ENCODE measurements around the gene CPT1A. TPM values are rescaled to one million over a fixed set of nuclear protein-coding genes. Genes with fewer than 3 reads are reported as not detected.

Gene CPT1A
- total RNA-seq, 1 donor from 2014 or later = 11.5 TPM

- Histone ChIP-seq H3K27ac (ENCODE audit: low read depth, low read length) (no peak overlapping the region), H3K27me3 (ENCODE audit: control insufficient read depth in 3 of 3, insufficient read depth in 3 of 3, low read length in 3 of 3) (no peaks in the 10 kb centered on the region), H3K9me3 (ENCODE audit: control insufficient read depth in 3 of 3, low read length in 3 of 3) (no peaks in the 10 kb centered on the region), H3K36me3 (ENCODE audit: control insufficient read depth in 3 of 3, insufficient read depth in 3 of 3, low read length in 3 of 3) (peaks cover 0 to 3% (median 0%) of the 10 kb centered on the region in 3 donors), H3K4me3 (ENCODE audit: low read length in 3 of 3) (no peak overlapping the region), H3K4me1 (ENCODE audit: control insufficient read depth in 3 of 3, insufficient read depth in 3 of 3, low read length in 3 of 3) (peaks cover 55 to 74% (median 61%) of the 10 kb centered on the region in 3 donors), H3K9ac (ENCODE audit: low read depth in 1 of 3, low read length in 3 of 3) (peak overlapping the region in 1 of 3 donors; percentile 33)
Measured at GRCh38 chr11:68835328-68835727, 6.4 kb downstream of the CPT1A start.

- Histone ChIP-seq H3K4me3 (ENCODE audit: low read length in 3 of 3) (no peak overlapping the region), H3K9me3 (ENCODE audit: control insufficient read depth in 3 of 3, low read length in 3 of 3) (no peaks in the 10 kb centered on the region), H3K27ac (ENCODE audit: low read depth, low read length) (no peak overlapping the region), H3K4me1 (ENCODE audit: control insufficient read depth in 3 of 3, insufficient read depth in 3 of 3, low read length in 3 of 3) (peaks cover 47 to 66% (median 50%) of the 10 kb centered on the region in 3 donors), H3K9ac (ENCODE audit: low read depth in 1 of 3, low read length in 3 of 3) (peak overlapping the region in 1 of 3 donors; percentile 25), H3K36me3 (ENCODE audit: control insufficient read depth in 3 of 3, insufficient read depth in 3 of 3, low read length in 3 of 3) (peaks cover 0 to 6% (median 0%) of the 10 kb centered on the region in 3 donors), H3K27me3 (ENCODE audit: control insufficient read depth in 3 of 3, insufficient read depth in 3 of 3, low read length in 3 of 3) (no peaks in the 10 kb centered on the region)
Measured at GRCh38 chr11:68832476-68833181, 9.1 kb downstream of the CPT1A start.

DNA sequence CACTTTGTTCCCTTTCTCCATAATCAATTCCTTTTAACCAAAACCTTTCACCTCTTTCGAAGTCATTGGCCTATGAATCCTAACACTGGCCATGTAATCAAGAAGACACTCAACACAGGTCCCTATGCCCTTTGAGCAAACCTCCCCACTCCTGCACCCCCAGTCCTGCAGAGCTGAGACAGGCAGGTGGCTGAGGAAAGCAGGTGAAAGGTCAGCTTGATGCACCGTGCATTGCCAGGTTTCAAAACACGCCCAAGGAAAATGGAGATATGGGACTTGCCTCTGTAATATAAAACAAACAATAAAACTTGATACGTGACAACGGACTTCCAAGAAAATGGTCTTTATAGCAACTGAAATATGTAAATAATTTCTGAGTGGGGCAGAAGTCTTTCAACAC is 10.6 kb downstream of the CPT1A start:
- no peaks in the 10 kb centered on the region for H3K9me3 ChIP-seq (ENCODE audit: control insufficient read depth in 3 of 3, low read length in 3 of 3)
- H3K9ac ChIP-seq (ENCODE audit: low read depth in 1 of 3, low read length in 3 of 3) = no peak overlapping the region
- H3K4me1 ChIP-seq (ENCODE audit: control insufficient read depth in 3 of 3, insufficient read depth in 3 of 3, low read length in 3 of 3) = peaks cover 42 to 54% (median 42%) of the 10 kb centered on the region in 3 donors
- no peak overlapping the region for H3K4me3 ChIP-seq (ENCODE audit: low read length in 3 of 3)
- peaks cover 0 to 6% (median 0%) of the 10 kb centered on the region in 3 donors for H3K36me3 ChIP-seq (ENCODE audit: control insufficient read depth in 3 of 3, insufficient read depth in 3 of 3, low read length in 3 of 3)
- no peak overlapping the region for H3K27ac ChIP-seq (ENCODE audit: low read depth, low read length)
- H3K27me3 ChIP-seq (ENCODE audit: control insufficient read depth in 3 of 3, insufficient read depth in 3 of 3, low read length in 3 of 3) = no peaks in the 10 kb centered on the region

DNA sequence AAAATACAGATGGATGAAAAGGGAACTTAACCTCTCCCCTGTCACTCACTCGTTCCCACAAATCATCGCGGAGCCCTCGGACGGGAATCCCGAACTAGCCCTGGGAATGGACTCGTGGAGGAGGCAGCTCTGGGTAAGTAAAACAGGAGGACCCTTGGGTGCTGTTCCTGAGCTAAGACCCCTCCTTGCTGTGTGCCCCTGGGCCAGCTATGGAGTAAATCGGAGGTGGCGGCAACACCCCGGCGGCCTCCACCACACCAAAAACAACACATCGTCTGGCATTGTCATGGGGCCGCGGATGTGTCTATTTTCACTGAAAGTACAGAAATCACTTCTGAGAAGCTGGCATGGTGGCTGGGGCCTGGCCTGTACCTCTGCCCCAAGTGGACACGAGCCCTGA is 12.1 kb downstream of the CPT1A start:
- H3K9ac ChIP-seq (ENCODE audit: low read depth in 1 of 3, low read length in 3 of 3) = no peak overlapping the region
- peaks cover 0 to 6% (median 0%) of the 10 kb centered on the region in 3 donors for H3K36me3 ChIP-seq (ENCODE audit: control insufficient read depth in 3 of 3, insufficient read depth in 3 of 3, low read length in 3 of 3)
- H3K27me3 ChIP-seq (ENCODE audit: control insufficient read depth in 3 of 3, insufficient read depth in 3 of 3, low read length in 3 of 3) = no peaks in the 10 kb centered on the region
- peaks cover 36 to 44% (median 36%) of the 10 kb centered on the region in 3 donors for H3K4me1 ChIP-seq (ENCODE audit: control insufficient read depth in 3 of 3, insufficient read depth in 3 of 3, low read length in 3 of 3)
- no peak overlapping the region for H3K4me3 ChIP-seq (ENCODE audit: low read length in 3 of 3)
- no peak overlapping the region for H3K27ac ChIP-seq (ENCODE audit: low read depth, low read length)
- no peaks in the 10 kb centered on the region for H3K9me3 ChIP-seq (ENCODE audit: control insufficient read depth in 3 of 3, low read length in 3 of 3)

GRCh38 chr11:68828957-68829356 is 12.8 kb downstream of the CPT1A start:
- H3K9me3 ChIP-seq (ENCODE audit: control insufficient read depth in 3 of 3, low read length in 3 of 3) = no peaks in the 10 kb centered on the region
- peak overlapping the region in 1 of 3 donors; percentile 33 for H3K9ac ChIP-seq (ENCODE audit: low read depth in 1 of 3, low read length in 3 of 3)
- H3K27ac ChIP-seq (ENCODE audit: low read depth, low read length) = no peak overlapping the region
- no peak overlapping the region for H3K4me3 ChIP-seq (ENCODE audit: low read length in 3 of 3)
- no peaks in the 10 kb centered on the region for H3K27me3 ChIP-seq (ENCODE audit: control insufficient read depth in 3 of 3, insufficient read depth in 3 of 3, low read length in 3 of 3)
- peaks cover 0 to 6% (median 0%) of the 10 kb centered on the region in 3 donors for H3K36me3 ChIP-seq (ENCODE audit: control insufficient read depth in 3 of 3, insufficient read depth in 3 of 3, low read length in 3 of 3)
- peaks cover 36 to 44% (median 36%) of the 10 kb centered on the region in 3 donors for H3K4me1 ChIP-seq (ENCODE audit: control insufficient read depth in 3 of 3, insufficient read depth in 3 of 3, low read length in 3 of 3)

DNA sequence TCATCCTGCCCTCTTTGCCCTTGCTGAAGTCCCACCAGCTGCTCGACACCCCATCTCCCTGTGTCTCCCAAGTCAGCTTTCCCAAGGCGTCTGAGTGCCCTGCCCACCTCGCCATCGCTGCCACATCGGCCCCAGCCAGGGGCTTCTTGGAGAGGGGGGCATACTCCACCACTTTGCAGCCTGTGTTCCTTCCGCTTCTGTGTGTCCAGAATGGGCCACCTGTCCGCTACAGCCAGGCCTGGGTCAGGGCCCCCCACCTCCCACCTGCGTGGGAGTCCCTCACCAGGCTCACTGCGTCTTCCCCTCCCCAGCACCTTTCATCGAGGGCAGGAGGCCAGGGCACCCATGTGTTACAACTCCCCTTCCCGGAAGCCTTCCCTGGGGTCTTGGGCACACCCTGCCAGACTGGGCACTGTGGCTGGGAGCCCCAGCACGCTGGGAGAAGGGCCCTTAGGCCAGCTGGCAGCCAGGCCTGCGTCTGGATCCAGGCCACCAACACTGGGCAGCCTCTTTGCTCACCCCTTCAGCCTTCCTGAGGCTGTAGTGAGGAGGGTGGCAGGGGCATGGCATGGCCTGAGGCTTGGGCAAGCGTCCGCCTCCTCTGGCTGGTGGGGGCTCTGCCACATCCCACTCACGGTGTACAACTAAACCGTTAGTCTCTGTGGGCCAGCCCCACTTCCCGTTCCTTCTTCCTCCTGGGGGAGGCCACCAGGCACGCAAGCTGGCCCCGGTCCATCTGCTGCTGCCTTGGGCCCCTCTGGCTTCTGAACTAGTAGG is 13.4 kb downstream of the CPT1A start:
- Histone ChIP-seq H3K4me3 (ENCODE audit: low read length in 3 of 3) (no peak overlapping the region), H3K9ac (ENCODE audit: low read depth in 1 of 3, low read length in 3 of 3) (peak overlapping the region in 1 of 3 donors; percentile 33), H3K27me3 (ENCODE audit: control insufficient read depth in 3 of 3, insufficient read depth in 3 of 3, low read length in 3 of 3) (no peaks in the 10 kb centered on the region), H3K36me3 (ENCODE audit: control insufficient read depth in 3 of 3, insufficient read depth in 3 of 3, low read length in 3 of 3) (peaks cover 0 to 6% (median 0%) of the 10 kb centered on the region in 3 donors), H3K27ac (ENCODE audit: low read depth, low read length) (no peak overlapping the region), H3K4me1 (ENCODE audit: control insufficient read depth in 3 of 3, insufficient read depth in 3 of 3, low read length in 3 of 3) (peaks cover 36 to 44% (median 36%) of the 10 kb centered on the region in 3 donors), H3K9me3 (ENCODE audit: control insufficient read depth in 3 of 3, low read length in 3 of 3) (no peaks in the 10 kb centered on the region)

- H3K9me3 ChIP-seq (ENCODE audit: control insufficient read depth in 3 of 3, low read length in 3 of 3) = no peaks in the 10 kb centered on the region
- H3K36me3 ChIP-seq (ENCODE audit: control insufficient read depth in 3 of 3, insufficient read depth in 3 of 3, low read length in 3 of 3) = peaks cover 0 to 6% (median 0%) of the 10 kb centered on the region in 3 donors
- no peak overlapping the region for H3K4me3 ChIP-seq (ENCODE audit: low read length in 3 of 3)
- H3K27me3 ChIP-seq (ENCODE audit: control insufficient read depth in 3 of 3, insufficient read depth in 3 of 3, low read length in 3 of 3) = no peaks in the 10 kb centered on the region
- no peak overlapping the region for H3K27ac ChIP-seq (ENCODE audit: low read depth, low read length)
- peaks cover 30 to 38% (median 31%) of the 10 kb centered on the region in 3 donors for H3K4me1 ChIP-seq (ENCODE audit: control insufficient read depth in 3 of 3, insufficient read depth in 3 of 3, low read length in 3 of 3)
- no peak overlapping the region for H3K9ac ChIP-seq (ENCODE audit: low read depth in 1 of 3, low read length in 3 of 3)
Measured at GRCh38 chr11:68827733-68828132, 14.0 kb downstream of the CPT1A start.

- Histone ChIP-seq H3K4me1 (ENCODE audit: control insufficient read depth in 3 of 3, insufficient read depth in 3 of 3, low read length in 3 of 3) (peaks cover 20 to 28% (median 22%) of the 10 kb centered on the region in 3 donors), H3K9me3 (ENCODE audit: control insufficient read depth in 3 of 3, low read length in 3 of 3) (no peaks in the 10 kb centered on the region), H3K27me3 (ENCODE audit: control insufficient read depth in 3 of 3, insufficient read depth in 3 of 3, low read length in 3 of 3) (no peaks in the 10 kb centered on the region)
Measured at GRCh38 chr11:68826726-68827125, 15.0 kb downstream of the CPT1A start.

GRCh38 chr11:68825571-68825970 is 16.1 kb downstream of the CPT1A start:
- H3K27me3 ChIP-seq (ENCODE audit: control insufficient read depth in 3 of 3, insufficient read depth in 3 of 3, low read length in 3 of 3) = no peaks in the 10 kb centered on the region
- H3K4me1 ChIP-seq (ENCODE audit: control insufficient read depth in 3 of 3, insufficient read depth in 3 of 3, low read length in 3 of 3) = peaks cover 13 to 18% (median 15%) of the 10 kb centered on the region in 3 donors
- no peak overlapping the region for H3K27ac ChIP-seq (ENCODE audit: low read depth, low read length)
- no peaks in the 10 kb centered on the region for H3K9me3 ChIP-seq (ENCODE audit: control insufficient read depth in 3 of 3, low read length in 3 of 3)
- peaks cover 0 to 6% (median 0%) of the 10 kb centered on the region in 3 donors for H3K36me3 ChIP-seq (ENCODE audit: control insufficient read depth in 3 of 3, insufficient read depth in 3 of 3, low read length in 3 of 3)
- H3K9ac ChIP-seq (ENCODE audit: low read depth in 1 of 3, low read length in 3 of 3) = no peak overlapping the region
- H3K4me3 ChIP-seq (ENCODE audit: low read length in 3 of 3) = no peak overlapping the region

More at GRCh38 chr11:68826726-68827125, 15.0 kb downstream of the CPT1A start:
- Histone ChIP-seq H3K4me3 (ENCODE audit: low read length in 3 of 3) (no peak overlapping the region), H3K27ac (ENCODE audit: low read depth, low read length) (no peak overlapping the region), H3K36me3 (ENCODE audit: control insufficient read depth in 3 of 3, insufficient read depth in 3 of 3, low read length in 3 of 3) (peaks cover 0 to 6% (median 0%) of the 10 kb centered on the region in 3 donors), H3K9ac (ENCODE audit: low read depth in 1 of 3, low read length in 3 of 3) (no peak overlapping the region)

- Histone ChIP-seq H3K27ac (ENCODE audit: low read depth, low read length) (no peak overlapping the region), H3K27me3 (ENCODE audit: control insufficient read depth in 3 of 3, insufficient read depth in 3 of 3, low read length in 3 of 3) (no peaks in the 10 kb centered on the region), H3K9me3 (ENCODE audit: control insufficient read depth in 3 of 3, low read length in 3 of 3) (no peaks in the 10 kb centered on the region), H3K4me1 (ENCODE audit: control insufficient read depth in 3 of 3, insufficient read depth in 3 of 3, low read length in 3 of 3) (peaks cover 0 to 2% (median under 1%) of the 10 kb centered on the region in 3 donors), H3K9ac (ENCODE audit: low read depth in 1 of 3, low read length in 3 of 3) (no peak overlapping the region), H3K36me3 (ENCODE audit: control insufficient read depth in 3 of 3, insufficient read depth in 3 of 3, low read length in 3 of 3) (peaks cover 0 to 3% (median 0%) of the 10 kb centered on the region in 3 donors), H3K4me3 (ENCODE audit: low read length in 3 of 3) (no peak overlapping the region)
Measured at GRCh38 chr11:68822546-68822945, 19.2 kb downstream of the CPT1A start.

Measured in skeletal muscle tissue (tissue), 4 donors.